Measurements from ENCODE around the gene PPP1R13B. TPM values are rescaled to one million over a fixed set of nuclear protein-coding genes. Genes with fewer than 3 reads are reported as not detected.

Gene PPP1R13B
- total RNA-seq, 4 donors from 2014 or later: 19.9 to 25.2 (median 23.6) TPM

GRCh38 chr14:103688441-103688840, 158.9 kb downstream of the PPP1R13B start:
- Histone ChIP-seq H3K9me3 (no peaks in the 10 kb centered on the region), H3K27me3 (no peaks in the 10 kb centered on the region), H3K4me3 (no peak overlapping the region), H3K36me3 (peaks cover 10 to 85% (median 76%) of the 10 kb centered on the region in 4 donors), H3K4me1 (peaks cover 15 to 44% (median 39%) of the 10 kb centered on the region in 4 donors), H3K27ac (replicated peaks in 1 of 4) (peak overlapping the region in 1 of 4 donors; percentile 28)
- intact Hi-C loops (cut with DNase I): loop anchor here (10.0 kb wide), 1 partner anchor 114 kb away; no protein-coding TSS in a partner anchor
- TF ChIP-seq POLR2A (IDR thresholded peaks at IDR 0.05; ENCODE audit: low read depth) (no peak), POLR2AphosphoS5 (IDR thresholded peaks at IDR 0.05) (no peak), CTCF (IDR thresholded peaks at IDR 0.05) (no peak), EP300 (IDR thresholded peaks at IDR 0.05) (no peak)
- DNase-seq (ENCODE audit: extremely low spot score): no peak
- WGBS: 91% methylated on average over 5 of the region's 5 CpGs

DNA sequence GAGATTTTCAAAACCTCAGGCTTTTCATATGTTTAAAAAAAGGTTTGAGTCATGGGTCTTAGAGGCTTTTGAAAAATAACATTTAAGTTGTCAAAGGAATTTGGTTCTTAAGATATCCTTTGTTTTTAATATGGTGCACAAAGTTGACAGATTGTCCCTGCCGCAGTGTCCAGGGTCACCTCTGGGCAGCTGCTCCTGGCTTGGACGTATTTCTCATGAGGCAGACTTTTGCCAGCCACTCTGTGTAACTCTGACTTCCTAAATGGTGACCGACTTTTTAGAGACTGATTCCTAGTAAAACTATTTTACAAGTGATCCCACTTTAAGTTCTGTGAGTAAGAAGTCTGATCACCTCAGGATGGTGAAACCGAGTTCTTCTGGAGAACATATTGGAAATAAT, 159.7 kb downstream of the PPP1R13B start:
- Histone ChIP-seq H3K36me3 (peaks cover 10 to 85% (median 76%) of the 10 kb centered on the region in 4 donors), H3K27ac (replicated peaks in 1 of 4) (no peak overlapping the region), H3K9me3 (no peaks in the 10 kb centered on the region), H3K4me1 (peaks cover 15 to 44% (median 39%) of the 10 kb centered on the region in 4 donors), H3K27me3 (no peaks in the 10 kb centered on the region), H3K4me3 (no peak overlapping the region)
- 90% methylated on average over 4 of the region's 4 CpGs for WGBS
- TF ChIP-seq CTCF (IDR thresholded peaks at IDR 0.05) (no peak), POLR2AphosphoS5 (IDR thresholded peaks at IDR 0.05) (no peak), EP300 (IDR thresholded peaks at IDR 0.05) (no peak), POLR2A (IDR thresholded peaks at IDR 0.05; ENCODE audit: low read depth) (no peak)
- intact Hi-C loops (cut with DNase I): loop anchor here (10.0 kb wide), 1 partner anchor 113 kb away; no protein-coding TSS in a partner anchor
- no peak for DNase-seq (ENCODE audit: extremely low spot score)

- no peak overlapping the region for H3K4me3 ChIP-seq
- no peaks in the 10 kb centered on the region for H3K9me3 ChIP-seq
- peaks cover 15 to 44% (median 39%) of the 10 kb centered on the region in 4 donors for H3K4me1 ChIP-seq
- no peak for TF ChIP-seq POLR2AphosphoS5 (IDR thresholded peaks at IDR 0.05)
- TF ChIP-seq EP300 (IDR thresholded peaks at IDR 0.05): no peak
- no peak for TF ChIP-seq POLR2A (IDR thresholded peaks at IDR 0.05; ENCODE audit: low read depth)
- TF ChIP-seq CTCF (IDR thresholded peaks at IDR 0.05): no peak
- no peak for DNase-seq (ENCODE audit: extremely low spot score)
- peaks cover 16 to 85% (median 75%) of the 10 kb centered on the region in 4 donors for H3K36me3 ChIP-seq
- 82% methylated on average over 19 of the region's 19 CpGs for WGBS
- H3K27ac ChIP-seq (replicated peaks in 1 of 4): no peak overlapping the region
- intact Hi-C loops (cut with DNase I): loop anchor here (10.0 kb wide), 1 partner anchor 112 kb away; no protein-coding TSS in a partner anchor
- no peaks in the 10 kb centered on the region for H3K27me3 ChIP-seq
Measured at GRCh38 chr14:103686831-103687485, 160.4 kb downstream of the PPP1R13B start.

DNA sequence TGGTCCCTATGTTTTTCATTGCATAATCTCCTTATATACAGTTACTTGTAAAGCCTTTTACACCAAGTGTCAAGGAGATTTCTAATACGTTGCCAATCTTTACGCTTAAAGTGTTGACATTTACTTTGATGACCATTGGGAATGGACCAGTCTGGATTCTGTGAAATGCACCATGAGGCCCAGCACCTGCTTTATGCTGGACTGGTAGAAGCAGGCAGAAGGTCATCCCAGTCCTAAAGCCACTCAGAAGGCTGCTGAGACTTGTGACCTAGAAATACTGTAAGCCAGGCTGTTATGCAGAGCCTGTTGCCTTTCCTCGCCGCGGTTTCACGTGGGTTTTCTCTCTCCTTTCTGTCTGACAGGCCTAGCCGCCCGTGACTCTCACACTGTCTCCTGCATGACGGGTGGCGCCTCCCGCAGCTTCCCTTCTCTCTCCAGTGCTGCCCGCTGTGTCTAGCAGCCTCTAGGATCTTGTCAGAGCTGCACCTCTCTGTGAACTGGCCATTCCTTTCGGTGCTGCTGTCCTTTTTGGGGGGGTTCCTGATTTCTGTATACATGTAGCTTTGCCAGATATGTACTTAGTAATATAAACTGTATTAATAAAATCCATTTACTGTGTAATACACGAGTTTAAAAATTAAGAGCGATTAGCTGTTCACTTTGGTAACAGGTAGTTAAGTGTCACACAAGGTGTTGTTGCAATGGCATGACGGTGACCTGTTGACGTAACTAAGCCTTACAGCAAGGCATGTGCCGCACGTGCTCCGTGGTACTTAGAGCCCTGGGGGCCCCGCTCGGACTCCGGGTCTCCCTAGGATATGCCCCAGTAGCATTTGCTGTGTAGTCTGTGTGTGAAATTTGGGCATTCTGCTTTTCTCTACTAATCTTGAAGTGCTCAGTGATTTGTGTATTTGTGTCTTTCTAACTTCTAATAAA, 161.8 kb downstream of the PPP1R13B start:
- WGBS: 82% methylated on average over 23 of the region's 23 CpGs
- intact Hi-C loops (cut with DNase I): loop anchor here (10.0 kb wide), 1 partner anchor 111 kb away; no protein-coding TSS in a partner anchor
- DNase-seq (ENCODE audit: extremely low spot score): no peak
- H3K4me3 ChIP-seq: no peak overlapping the region
- H3K36me3 ChIP-seq: peaks cover 27 to 90% (median 83%) of the 10 kb centered on the region in 4 donors
- peak overlapping the region in 3 of 4 donors; percentile 1 to 37 (median 30) for H3K27ac ChIP-seq (replicated peaks in 1 of 4)
- H3K4me1 ChIP-seq: peaks cover 15 to 44% (median 39%) of the 10 kb centered on the region in 4 donors
- H3K27me3 ChIP-seq: no peaks in the 10 kb centered on the region
- TF ChIP-seq CTCF (IDR thresholded peaks at IDR 0.05) (no peak), POLR2AphosphoS5 (IDR thresholded peaks at IDR 0.05) (no peak), EP300 (IDR thresholded peaks at IDR 0.05) (no peak), POLR2A (IDR thresholded peaks at IDR 0.05; ENCODE audit: low read depth) (no peak)
- H3K9me3 ChIP-seq: no peaks in the 10 kb centered on the region
